T-helper 2 cell treated with Interferon-gamma antibody and Interleukin-4, amounts not matched to agents 100 ng/mL and 5 ng/mL, for 36 hours (primary cell): ENCODE measurements around the gene MEF2A. TPM values are rescaled to one million over a fixed set of nuclear protein-coding genes. Genes with fewer than 3 reads are reported as not detected.
"Not testable (repeated sequence)": the region's sequence is repeated elsewhere in the genome, so short reads cannot be mapped to it uniquely, and the experiment has no call there.

Experiments
- intact Hi-C: fragments of 100-400 bp; cut with micrococcal nuclease; formaldehyde crosslinking; loops from one replicate; pipeline ENCODE4 v1.15.1; 2023
- total RNA-seq: library from RNA; stranded (reverse); gene quantifications from 2 replicates; pipeline ENCODE4 v1.2.3, GENCODE V29; 2022

The MEF2A gene
- total RNA-seq: 28.9 and 30.6 TPM in 2 replicates

DNA sequence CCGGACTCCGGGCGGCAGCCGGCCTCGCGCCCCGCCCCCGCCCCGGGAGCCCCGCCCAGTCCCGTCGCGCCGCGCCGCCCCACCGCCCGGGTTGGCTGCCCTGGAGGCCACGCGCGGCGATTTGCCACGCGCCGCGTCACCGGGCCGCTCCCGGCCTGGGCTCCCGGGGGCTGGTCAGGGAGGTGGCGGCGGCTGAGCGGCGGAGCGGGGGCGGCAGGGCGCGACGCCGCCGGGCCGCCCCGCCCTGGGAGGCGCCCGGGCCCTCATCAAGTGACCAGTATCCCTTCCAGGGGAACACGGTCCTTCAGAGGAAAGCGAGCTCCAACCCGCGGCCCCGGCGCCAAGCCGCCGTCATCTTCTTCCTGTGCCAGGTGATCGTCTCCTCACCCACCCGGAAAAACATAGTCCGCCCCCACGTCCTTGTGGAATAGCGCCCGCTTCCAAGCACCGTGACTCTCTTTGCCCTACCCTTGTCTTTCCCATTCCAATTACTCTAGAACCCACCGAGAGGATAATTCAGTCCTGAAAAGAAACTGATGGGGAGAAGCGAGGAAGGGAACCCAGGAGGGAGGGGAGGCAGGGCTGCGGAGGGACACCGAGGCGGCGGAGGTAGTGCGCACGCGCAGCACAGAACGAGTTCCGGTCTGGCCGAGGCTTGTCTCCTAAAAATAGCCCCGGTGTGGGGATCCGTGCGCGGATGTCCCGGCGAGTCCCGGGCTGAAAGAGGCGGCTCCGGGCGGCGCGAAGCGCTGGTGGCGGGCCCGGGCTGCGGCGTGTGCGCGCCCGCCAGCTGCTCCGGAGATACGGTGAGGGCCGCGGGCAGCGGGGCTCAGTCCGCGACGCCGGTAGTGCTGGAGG is at the start of gene MEF2A:
Gene MEF2A (plus strand): TSS at position 686 of the 858 bp plus-strand sequence. CDS start 67,136 bp downstream, outside the sequence.
- intact Hi-C loops: loop anchor here (1.0 to 5.0 kb wide), 8 partner anchors 58 to 777 kb away; partner anchors contain the start of genes ADAMTS17, LRRC28 and LYSMD4

DNA sequence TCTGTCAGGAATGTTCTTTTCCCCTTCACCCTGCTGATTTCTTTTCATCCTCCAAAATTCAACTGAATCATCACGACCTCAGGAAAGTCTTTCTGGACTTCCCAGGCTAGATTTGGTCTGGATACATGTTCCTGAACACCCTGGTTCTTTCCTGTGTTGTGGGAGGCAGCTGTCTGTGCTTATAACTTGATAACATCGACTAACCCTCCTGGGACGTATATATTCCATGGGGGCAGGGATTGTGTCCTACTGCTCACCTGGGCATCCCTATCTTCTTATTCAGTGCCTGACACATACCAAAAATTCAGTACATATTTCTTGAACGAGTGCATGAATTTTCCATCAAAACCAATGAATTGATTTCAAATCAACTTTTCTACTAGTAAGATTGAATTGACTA is 47.6 kb upstream of the MEF2A start:
- intact Hi-C loops: no loop called here

GRCh38 chr15:99519366-99519765 is 46.4 kb upstream of the MEF2A start:
- intact Hi-C loops: not testable (repeated sequence)

DNA sequence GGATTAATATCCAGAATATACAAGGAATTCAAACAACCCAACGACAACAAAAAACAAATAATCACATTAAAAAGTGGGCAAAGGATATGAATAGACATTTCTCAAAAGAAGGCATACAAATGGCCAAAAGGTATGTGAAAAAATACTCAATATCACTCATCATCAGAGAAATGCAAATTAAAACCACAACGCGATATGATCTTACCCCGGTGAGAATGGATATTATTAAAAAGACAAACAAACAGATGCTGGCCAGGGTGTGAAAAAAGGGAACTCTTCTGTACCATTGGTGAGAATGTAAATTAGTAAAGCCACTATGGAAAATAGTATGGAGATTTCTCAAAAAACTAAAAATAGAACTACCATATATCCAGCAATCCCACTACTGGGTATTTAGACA is 43.5 kb upstream of the MEF2A start:
- intact Hi-C loops: no loop called here

DNA sequence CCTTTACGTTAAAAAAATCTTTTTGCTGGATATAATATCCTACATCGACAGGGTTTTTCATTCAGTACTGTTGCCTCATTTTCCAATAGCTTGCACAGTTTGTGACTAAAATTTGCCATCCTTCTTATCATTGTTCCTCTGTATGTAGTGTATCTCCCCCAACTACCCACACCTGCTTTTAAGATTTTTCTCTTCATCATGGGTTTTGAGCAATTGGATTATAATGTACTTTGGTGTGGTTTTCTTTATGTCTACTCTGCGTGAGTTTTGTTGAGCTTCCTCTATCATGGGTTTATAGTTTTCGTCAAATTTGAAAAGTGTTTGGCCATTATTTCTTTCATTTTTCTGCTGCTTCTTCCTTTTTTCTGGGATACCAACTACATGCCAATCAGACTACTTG is 39.6 kb upstream of the MEF2A start:
- intact Hi-C loops: no loop called here

DNA sequence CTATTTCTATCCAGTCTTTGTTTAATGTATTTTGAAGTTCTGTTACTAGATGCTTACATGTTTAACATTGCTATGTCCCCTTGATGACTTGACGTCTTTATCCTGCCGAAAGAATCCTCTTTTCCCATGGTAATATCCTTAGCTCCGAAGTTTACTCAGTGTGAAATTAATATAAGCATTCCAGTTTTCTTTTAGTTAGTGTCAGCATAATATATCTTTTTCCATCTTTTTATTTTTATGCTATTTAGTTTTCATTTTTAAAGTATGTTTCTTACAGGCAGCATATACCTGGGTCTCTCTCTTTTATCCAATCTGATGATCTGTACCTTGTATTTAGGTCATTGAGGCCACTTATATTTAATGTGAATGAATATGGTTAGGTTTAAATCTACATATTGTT is 39.1 kb upstream of the MEF2A start:
- intact Hi-C loops: no loop called here

- intact Hi-C loops: no loop called here
Measured at GRCh38 chr15:99536422-99537040, 29.3 kb upstream of the MEF2A start.

- intact Hi-C loops: no loop called here
Measured at GRCh38 chr15:99537344-99537743, 28.4 kb upstream of the MEF2A start.

- intact Hi-C loops: no loop called here
Measured at GRCh38 chr15:99538261-99538660, 27.5 kb upstream of the MEF2A start.

GRCh38 chr15:99542828-99543227 is 23.0 kb upstream of the MEF2A start:
- intact Hi-C loops: no loop called here

DNA sequence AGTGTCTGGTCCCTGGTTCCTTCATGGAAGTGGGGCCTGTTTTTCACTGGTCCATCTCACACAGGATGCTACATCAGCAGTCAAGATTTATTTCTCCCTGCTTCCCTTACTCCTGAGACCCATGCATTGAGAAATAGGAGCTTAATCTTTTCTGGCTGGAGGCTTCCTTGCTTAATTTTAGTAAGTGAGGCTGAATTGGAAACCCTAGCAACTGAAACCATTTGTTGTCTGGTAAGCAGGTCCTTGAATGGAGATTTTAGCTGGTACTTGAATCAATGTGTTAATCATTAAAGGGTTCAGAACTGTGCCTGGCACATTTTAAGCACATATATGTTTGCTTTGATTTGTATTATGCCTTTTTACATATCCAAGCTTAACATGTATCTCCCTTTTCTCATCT is 20.2 kb upstream of the MEF2A start:
- intact Hi-C loops: no loop called here

DNA sequence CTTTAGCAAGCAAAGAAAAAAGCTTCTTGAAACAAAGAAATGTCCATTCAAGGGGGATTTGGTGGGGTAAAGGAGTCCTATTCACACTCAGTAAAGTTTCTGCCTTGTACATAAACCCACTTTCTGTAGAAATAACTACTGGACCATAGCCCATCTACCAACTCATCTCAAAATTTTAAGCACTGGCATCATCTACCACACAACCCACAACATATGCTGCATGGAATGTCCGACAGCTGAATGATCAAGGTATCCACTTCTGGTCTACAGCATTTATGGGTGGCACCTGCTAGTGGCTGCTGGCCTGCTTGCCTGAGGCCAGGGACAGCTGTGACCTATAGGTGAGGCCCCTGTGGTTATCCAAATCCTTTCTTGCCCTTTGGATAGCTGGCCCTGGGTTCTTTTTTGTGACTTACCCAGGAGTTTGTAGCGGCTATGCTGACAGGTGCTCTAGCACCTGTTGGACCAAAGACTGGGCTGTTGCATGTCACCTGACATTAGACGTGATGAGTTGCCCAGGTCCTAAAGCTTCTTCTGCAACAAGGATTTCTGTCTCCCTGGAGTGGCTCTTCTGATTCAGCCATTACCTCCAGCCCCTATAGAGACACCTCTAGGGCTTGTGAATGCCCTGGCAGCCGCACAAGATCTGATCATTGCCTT is 19.2 kb upstream of the MEF2A start:
- intact Hi-C loops: no loop called here

DNA sequence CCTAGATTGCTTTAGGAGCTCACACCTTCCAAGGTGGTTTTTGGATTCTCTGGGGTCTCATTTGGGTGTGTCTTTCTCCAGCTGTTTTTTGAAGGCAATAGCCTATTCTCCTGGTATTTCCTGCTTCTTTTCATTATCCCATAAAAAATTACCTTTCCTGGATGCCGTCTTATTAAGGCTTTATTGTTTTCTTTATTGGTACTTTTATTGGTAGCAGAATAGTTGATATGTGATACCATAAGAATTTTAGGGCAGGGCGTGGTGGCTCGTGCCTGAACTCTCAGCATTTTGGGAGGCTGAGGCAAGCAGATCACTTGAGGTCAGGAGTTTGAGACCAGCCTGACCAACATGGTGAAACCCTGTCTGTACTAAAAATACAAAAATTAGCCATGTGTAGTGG is 18.3 kb upstream of the MEF2A start:
- intact Hi-C loops: no loop called here

GRCh38 chr15:99550077-99550476 is 15.7 kb upstream of the MEF2A start:
- intact Hi-C loops: no loop called here

DNA sequence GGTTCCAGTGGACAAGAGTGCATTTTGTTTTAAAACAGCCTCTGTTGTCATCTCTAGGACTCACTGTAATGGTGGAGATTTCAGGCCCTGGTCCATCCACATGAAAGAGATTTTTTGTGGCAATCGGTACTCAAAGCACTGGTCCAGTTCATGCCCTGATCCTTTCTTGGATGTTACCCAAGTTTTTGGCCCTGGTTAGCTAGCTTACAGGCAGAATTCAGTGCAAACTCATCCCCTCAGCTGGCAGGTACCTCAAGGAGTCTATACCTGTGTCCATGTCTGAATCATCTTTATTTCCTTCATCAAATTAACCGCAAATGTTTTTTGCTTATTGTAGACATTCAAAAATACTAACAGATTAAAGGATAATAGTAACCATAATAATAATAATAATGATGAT is 13.7 kb upstream of the MEF2A start:
- intact Hi-C loops: no loop called here

DNA sequence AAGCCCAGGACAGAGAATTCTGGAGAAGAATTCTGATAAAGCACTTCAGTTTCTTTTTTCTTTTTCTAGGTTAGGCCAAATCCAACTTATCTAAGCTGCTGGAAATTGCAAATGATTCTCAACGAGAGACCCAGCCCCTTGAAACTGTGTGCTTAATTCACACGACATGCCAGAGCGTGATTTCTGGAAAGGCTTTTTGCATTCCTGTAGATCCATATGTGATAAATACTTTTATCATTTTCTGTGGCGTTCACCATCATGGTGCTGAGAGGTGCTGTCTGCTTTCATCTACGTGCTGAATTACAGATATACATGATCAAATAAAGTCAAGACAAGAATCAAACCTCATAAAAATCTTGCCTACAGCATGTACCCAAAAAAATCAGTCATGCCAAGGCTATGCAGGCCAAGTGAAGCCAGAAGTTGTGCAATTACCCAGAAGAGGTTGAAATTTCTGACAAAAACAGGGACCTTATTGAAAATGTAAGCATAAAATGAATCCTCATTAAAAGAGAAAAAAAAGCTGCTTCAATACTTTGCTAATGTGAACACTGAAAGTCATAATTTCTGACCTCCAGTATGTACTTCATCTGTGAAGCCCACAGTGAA is 10.8 kb upstream of the MEF2A start:
- intact Hi-C loops: no loop called here

GRCh38 chr15:99556011-99556410 is 9.8 kb upstream of the MEF2A start:
- intact Hi-C loops: no loop called here

GRCh38 chr15:99556578-99556977 is 9.2 kb upstream of the MEF2A start:
- intact Hi-C loops: no loop called here

GRCh38 chr15:99558084-99558483 is 7.7 kb upstream of the MEF2A start:
- intact Hi-C loops: no loop called here

DNA sequence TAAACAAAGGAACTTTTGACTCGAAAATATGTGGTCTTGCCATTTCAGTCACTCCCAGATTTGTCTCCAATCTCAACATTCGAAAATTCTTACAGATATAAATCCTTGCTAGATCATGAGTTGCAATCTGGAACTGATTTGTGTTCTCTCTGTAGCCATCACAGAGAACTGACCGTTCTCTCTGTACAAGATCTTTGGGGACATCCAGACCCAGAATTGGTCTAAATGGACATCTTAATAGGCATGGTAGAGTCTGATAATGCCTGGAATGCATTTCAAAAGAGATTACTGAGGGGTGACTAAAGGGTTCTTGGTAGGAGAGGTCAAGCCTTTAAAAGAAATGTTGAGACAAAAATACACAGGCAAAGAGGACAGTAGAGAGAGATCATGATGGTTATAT is 7.2 kb upstream of the MEF2A start:
- intact Hi-C loops: no loop called here

GRCh38 chr15:99561476-99562230 is 4.1 kb upstream of the MEF2A start:
- intact Hi-C loops: no loop called here
